Hepatocyte (in vitro differentiated cells): ENCODE data around the gene IGF2. TPM values are rescaled to one million over a fixed set of nuclear protein-coding genes. Genes with fewer than 3 reads are reported as not detected.

Experiments
- DNase-seq: peaks from one replicate; pipeline ENCODE4 v3.0.0-alpha.2; 2016; ENCODE audit warnings: low spot score
- H2AFZ ChIP-seq: fragments of 200-600 bp; sonication (generic); 2 replicates; pipeline ENCODE4 v1.6.0; 2016; ENCODE audit warnings: antibody characterized with exemption, mild to moderate bottlenecking
- H3K27ac ChIP-seq: fragments of 200-600 bp; sonication (generic); 2 replicates; pipeline ENCODE4 v1.5.1; 2016; ENCODE audit warnings: mild to moderate bottlenecking
- H3K27me3 ChIP-seq: fragments of 200-600 bp; sonication (generic); 2 replicates; pipeline ENCODE4 v1.6.1; 2016
- H3K36me3 ChIP-seq: fragments of 200-600 bp; sonication (generic); replicated peaks from 2 replicates; pipeline ENCODE4 v1.5.1; 2016; ENCODE audit warnings: low read depth; ENCODE audit not compliant: insufficient read depth
- H3K4me1 ChIP-seq: fragments of 200-600 bp; sonication (generic); 2 replicates; pipeline ENCODE4 v1.5.1; 2016; ENCODE audit warnings: mild to moderate bottlenecking, moderate library complexity; ENCODE audit not compliant: insufficient read depth
- H3K4me2 ChIP-seq: fragments of 200-600 bp; sonication (generic); 2 replicates; pipeline ENCODE4 v1.6.0; 2016
- H3K4me3 ChIP-seq: fragments of 200-600 bp; sonication (generic); 2 replicates; pipeline ENCODE4 v1.5.1; 2016; ENCODE audit warnings: mild to moderate bottlenecking
- H3K79me2 ChIP-seq: fragments of 200-600 bp; sonication (generic); 2 replicates; pipeline ENCODE4 v1.6.0; 2017; ENCODE audit warnings: mild to moderate bottlenecking
- H3K9me2 ChIP-seq: fragments of 200-600 bp; sonication (generic); replicated peaks from 2 replicates; pipeline ENCODE4 v1.6.0; 2017; ENCODE audit warnings: mild to moderate bottlenecking; ENCODE audit not compliant: insufficient read depth
- H3K9me3 ChIP-seq: fragments of 200-600 bp; sonication (generic); 2 replicates; pipeline ENCODE4 v1.5.1; 2016; ENCODE audit warnings: low read depth, mild to moderate bottlenecking
- H4K20me1 ChIP-seq: fragments of 200-600 bp; sonication (generic); 2 replicates; pipeline ENCODE4 v1.6.0; 2016; ENCODE audit warnings: mild to moderate bottlenecking; ENCODE audit not compliant: insufficient read depth, poor library complexity, severe bottlenecking
- CTCF ChIP-seq: fragments of 200-600 bp; sonication (generic); IDR thresholded peaks from 2 replicates; pipeline ENCODE4 v1.5.1; 2016; ENCODE audit warnings: antibody characterized with exemption, mild to moderate bottlenecking; ENCODE audit not compliant: poor library complexity
- EZH2 ChIP-seq: fragments of 200-600 bp; sonication (generic); IDR thresholded peaks from 2 replicates; pipeline ENCODE4 v1.6.1; 2016; ENCODE audit warnings: antibody characterized with exemption, mild to moderate bottlenecking, borderline replicate concordance
- EZH2phosphoT487 ChIP-seq: fragments of 200-600 bp; sonication (generic); IDR thresholded peaks from one replicate; pipeline ENCODE4 v1.6.1; 2018; ENCODE audit warnings: antibody characterized with exemption, mild to moderate bottlenecking, low read depth, moderate library complexity; ENCODE audit not compliant: unreplicated experiment, severe bottlenecking
- WGBS: methylation state at CpG from one replicate; pipeline ENCODE4 v1.1.6; 2016; ENCODE audit warnings: low lambda C conversion rate; ENCODE audit errors: missing lambda C conversion rate; 5-methylcytosine and 5-hydroxymethylcytosine counted together
- polyA plus RNA-seq: library from polyadenylated mRNA; unstranded; fragments of >200 nt; fragmentation: Nextera tagmentation; extraction: Ambion mirVana; gene quantifications from 2 replicates; pipeline ENCODE4 v1.2.1, GENCODE V29; 2016
- total RNA-seq: library from RNA; depleted of rRNA; stranded (reverse); fragments of >200 nt; gene quantifications from 2 replicates; pipeline ENCODE4 v1.2.3, GENCODE V29; 2014

IGF2 gene
- total and polyA plus RNA-seq, 2 experiments from 2014 or later: 1,507 to 2,911 TPM

DNA sequence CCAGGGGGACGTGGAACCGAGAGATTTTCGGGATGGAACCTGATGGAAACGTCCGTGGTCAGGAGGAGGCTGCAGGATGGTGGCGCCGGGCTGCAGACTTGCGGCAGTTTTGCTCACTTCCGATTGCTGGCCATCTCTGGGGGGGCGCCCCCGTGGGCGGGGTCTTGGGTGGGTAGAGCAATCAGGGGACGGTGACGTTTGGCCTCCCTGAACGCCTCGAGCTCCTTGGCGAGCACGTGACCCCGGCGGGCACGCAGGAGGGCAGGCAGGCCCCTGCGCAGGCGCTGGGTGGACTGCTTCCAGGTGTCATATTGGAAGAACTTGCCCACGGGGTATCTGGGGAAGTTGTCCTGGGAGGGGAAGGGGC, 6.3 kb downstream of the IGF2 start:
- no peak for TF ChIP-seq EZH2
- TF ChIP-seq CTCF: no peak
- TF ChIP-seq EZH2phosphoT487: no peak
- no peak overlapping the region for H3K4me3 ChIP-seq
- DNase-seq: no peak
- peak overlapping the region; percentile 69 for H3K27ac ChIP-seq
- H3K9me3 ChIP-seq: no peaks in the 10 kb centered on the region
- no peaks in the 10 kb centered on the region for H3K27me3 ChIP-seq
- no peaks in the 10 kb centered on the region for H3K36me3 ChIP-seq
- peaks cover 53% of the 10 kb centered on the region for H3K79me2 ChIP-seq
- no peak overlapping the region for H2AFZ ChIP-seq
- H3K4me2 ChIP-seq: peak overlapping the region; percentile 81
- H4K20me1 ChIP-seq: peaks cover 75% of the 10 kb centered on the region
- no peaks in the 10 kb centered on the region for H3K4me1 ChIP-seq
- H3K9me2 ChIP-seq: no peaks in the 10 kb centered on the region
- 73% methylated on average over 17 of the region's 24 CpGs for WGBS

DNA sequence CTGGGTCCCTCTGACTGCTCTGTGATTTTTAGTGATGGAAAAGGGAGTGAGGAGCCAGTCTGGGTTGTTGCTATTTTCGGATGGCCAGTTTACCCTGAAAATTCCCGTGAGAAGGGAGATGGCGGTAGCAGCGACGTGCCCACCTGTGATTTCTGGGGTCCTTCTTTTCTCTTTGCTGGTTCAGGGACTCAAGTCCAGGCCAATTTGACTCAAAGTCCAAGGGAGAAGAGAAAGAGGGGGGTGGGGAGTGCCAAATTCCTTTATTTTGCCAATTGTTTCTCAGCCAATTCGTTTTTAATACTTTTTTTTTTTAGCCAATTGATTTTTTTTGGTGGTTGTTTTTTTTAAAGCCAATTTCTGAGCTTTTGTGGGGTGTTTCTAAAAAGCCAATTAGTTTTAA, 6.9 kb downstream of the IGF2 start:
- TF ChIP-seq CTCF (no peak), EZH2 (no peak), EZH2phosphoT487 (no peak)
- no peaks in the 10 kb centered on the region for H3K36me3 ChIP-seq
- no peak overlapping the region for H3K4me2 ChIP-seq
- peaks cover 69% of the 10 kb centered on the region for H4K20me1 ChIP-seq
- peak overlapping the region; percentile 69 for H3K27ac ChIP-seq
- H3K79me2 ChIP-seq: peaks cover 47% of the 10 kb centered on the region
- no peaks in the 10 kb centered on the region for H3K9me3 ChIP-seq
- H3K9me2 ChIP-seq: no peaks in the 10 kb centered on the region
- no peak for DNase-seq
- no peaks in the 10 kb centered on the region for H3K4me1 ChIP-seq
- no peaks in the 10 kb centered on the region for H3K27me3 ChIP-seq
- no peak overlapping the region for H2AFZ ChIP-seq
- no peak overlapping the region for H3K4me3 ChIP-seq
- 81% methylated on average over 6 of the region's 6 CpGs for WGBS

DNA sequence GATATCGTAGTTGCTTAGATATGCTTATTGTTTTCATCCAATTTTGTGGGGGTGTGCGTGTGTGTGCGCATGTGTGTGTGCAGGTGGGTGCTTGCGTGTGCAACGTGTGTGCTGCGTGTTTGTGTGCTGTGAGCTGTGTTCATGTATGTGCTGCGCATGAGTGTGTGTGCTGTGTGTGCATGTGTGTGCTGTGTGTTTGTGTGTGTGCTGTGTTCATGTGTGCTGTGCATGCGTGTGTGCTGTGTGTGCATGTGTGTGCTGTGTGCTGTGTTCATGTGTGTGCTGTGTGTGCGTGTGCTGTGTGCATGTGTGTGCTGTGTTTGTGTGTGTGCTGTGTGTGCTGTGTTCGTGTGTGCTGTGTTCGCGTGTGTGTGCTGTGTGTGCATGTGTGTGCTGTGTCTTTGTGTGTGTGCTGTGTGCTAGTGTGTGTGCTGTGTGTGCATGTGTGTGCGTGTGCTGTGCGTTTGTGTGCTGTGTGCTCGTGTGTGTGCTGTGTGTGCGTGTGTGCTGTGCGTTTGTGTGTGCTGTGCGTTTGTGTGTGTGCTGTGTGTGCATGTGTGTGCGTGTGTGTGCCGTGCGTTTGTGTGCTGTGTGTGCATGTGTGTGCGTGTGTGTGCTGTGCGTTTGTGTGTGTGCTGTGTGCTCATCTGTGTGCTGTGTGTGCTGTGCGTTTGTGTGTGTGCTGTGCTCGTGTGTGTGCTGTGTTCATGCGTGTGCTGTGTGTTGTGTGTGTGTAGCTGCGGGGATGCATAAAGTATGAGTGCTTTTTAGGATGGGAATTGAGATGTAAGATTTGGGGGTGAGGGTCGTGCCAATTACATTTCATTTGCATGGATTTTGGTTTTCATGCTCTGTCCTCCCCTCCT, 7.6 kb downstream of the IGF2 start:
- no peak overlapping the region for H2AFZ ChIP-seq
- TF ChIP-seq CTCF (no peak), EZH2phosphoT487 (no peak), EZH2 (no peak)
- no peaks in the 10 kb centered on the region for H3K36me3 ChIP-seq
- no peak overlapping the region for H3K4me2 ChIP-seq
- H3K27ac ChIP-seq: no peak overlapping the region
- H3K4me3 ChIP-seq: no peak overlapping the region
- no peaks in the 10 kb centered on the region for H3K9me3 ChIP-seq
- H3K79me2 ChIP-seq: peaks cover 41% of the 10 kb centered on the region
- peaks cover 62% of the 10 kb centered on the region for H4K20me1 ChIP-seq
- 86% methylated on average over 27 of the region's 28 CpGs for WGBS
- no peaks in the 10 kb centered on the region for H3K4me1 ChIP-seq
- H3K9me2 ChIP-seq: no peaks in the 10 kb centered on the region
- DNase-seq: no peak
- no peaks in the 10 kb centered on the region for H3K27me3 ChIP-seq
